GM12892 (cell line): ENCODE results near the gene CMTM8.

Experiments
- POLR2A ChIP-seq: IDR thresholded peaks from 2 replicates; pipeline ENCODE4 v1.6.1; 2011; ENCODE audit warnings: low read depth, low read length, control low read depth
- POLR2AphosphoS5 ChIP-seq: IDR thresholded peaks from 2 replicates; pipeline ENCODE4 v1.6.1; 2011; ENCODE audit warnings: low read depth, low read length, control low read depth
- TAF1 ChIP-seq: IDR thresholded peaks from 2 replicates; pipeline ENCODE4 v1.6.1; 2011; ENCODE audit warnings: low read depth, mild to moderate bottlenecking, control low read depth, low read length, borderline replicate concordance

- TF ChIP-seq POLR2A = no peak
- no peak for TF ChIP-seq TAF1
- TF ChIP-seq POLR2AphosphoS5 = no peak
These were observed 160.6 kb downstream of the CMTM8 start for GRCh38 chr3:32399030-32399620.
